Effector memory CD4-positive, alpha-beta T cell (primary cell): ENCODE data around the gene NT5M.
"Not testable (repeated sequence)": the region's sequence is repeated elsewhere in the genome, so short reads cannot be mapped to it uniquely, and the experiment has no call there.

ENCODE experiments used
- DNase-seq, 3 donors: peaks; one replicate each; pipeline ENCODE4 v3.0.0-alpha.2; 2020
- H3K27ac ChIP-seq: 2 replicates; pipeline ENCODE4 v1.7.0; 2013; ENCODE audit warnings: mild to moderate bottlenecking, low read length, moderate library complexity; ENCODE audit not compliant: insufficient read depth, poor library complexity, severe bottlenecking
- H3K27me3 ChIP-seq: replicated peaks from 2 replicates; pipeline ENCODE4 v1.7.0; 2013; ENCODE audit warnings: mild to moderate bottlenecking, low read length; ENCODE audit not compliant: insufficient read depth, control insufficient read depth, poor library complexity, severe bottlenecking
- H3K36me3 ChIP-seq: 2 replicates; pipeline ENCODE4 v1.7.0; 2013; ENCODE audit warnings: mild to moderate bottlenecking, low read length, moderate library complexity; ENCODE audit not compliant: control insufficient read depth, insufficient read depth
- H3K4me1 ChIP-seq: 2 replicates; pipeline ENCODE4 v1.7.0; 2013; ENCODE audit warnings: low read length, mild to moderate bottlenecking; ENCODE audit not compliant: control insufficient read depth, insufficient read depth, poor library complexity, severe bottlenecking
- H3K4me3 ChIP-seq: 2 replicates; pipeline ENCODE4 v1.7.0; 2013; ENCODE audit warnings: low read length, low read depth, mild to moderate bottlenecking; ENCODE audit not compliant: insufficient read depth, poor library complexity, severe bottlenecking
- H3K9me3 ChIP-seq: 2 replicates; pipeline ENCODE4 v1.7.0; 2013; ENCODE audit warnings: mild to moderate bottlenecking, low read length, moderate library complexity; ENCODE audit not compliant: control insufficient read depth

Gene NT5M

GRCh38 chr17:17383431-17384290 is 80.5 kb downstream of the NT5M start:
- H3K27me3 ChIP-seq, H3K27ac ChIP-seq, H3K4me3 ChIP-seq, H3K36me3 ChIP-seq, H3K9me3 ChIP-seq, DNase-seq, H3K4me1 ChIP-seq: not testable (repeated sequence)

GRCh38 chr17:17384291-17384615 is 81.1 kb downstream of the NT5M start:
- Histone ChIP-seq H3K27ac (no peak overlapping the region), H3K4me1 (no peaks in the 10 kb centered on the region), H3K27me3 (no peaks in the 10 kb centered on the region), H3K36me3 (no peaks in the 10 kb centered on the region), H3K4me3 (no peak overlapping the region), H3K9me3 (no peaks in the 10 kb centered on the region)
- no peak for DNase-seq

DNA sequence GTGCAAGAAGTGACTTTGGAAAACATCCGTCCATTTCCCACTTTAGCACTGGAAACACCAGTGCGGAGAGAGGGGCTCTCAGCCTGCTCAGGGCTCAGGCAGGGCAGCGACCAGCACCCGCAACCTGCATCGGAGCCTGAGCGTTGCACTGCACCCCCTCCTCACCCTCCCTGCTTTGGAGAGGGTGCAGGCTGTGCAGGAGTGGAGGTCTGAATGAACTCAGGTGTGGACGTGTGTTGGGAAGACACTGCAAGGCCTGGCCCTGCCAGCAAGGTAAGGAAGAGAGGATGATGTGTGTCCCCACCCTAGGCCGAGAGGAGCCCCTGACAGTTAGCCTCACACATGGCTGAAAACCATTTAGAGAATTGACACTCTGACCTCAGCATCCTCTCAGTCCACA is 81.8 kb downstream of the NT5M start:
- H3K9me3 ChIP-seq: no peaks in the 10 kb centered on the region
- H3K4me3 ChIP-seq: no peak overlapping the region
- H3K27me3 ChIP-seq: no peaks in the 10 kb centered on the region
- DNase-seq: no peak
- H3K36me3 ChIP-seq: no peaks in the 10 kb centered on the region
- H3K27ac ChIP-seq: no peak overlapping the region
- H3K4me1 ChIP-seq: no peaks in the 10 kb centered on the region

DNA sequence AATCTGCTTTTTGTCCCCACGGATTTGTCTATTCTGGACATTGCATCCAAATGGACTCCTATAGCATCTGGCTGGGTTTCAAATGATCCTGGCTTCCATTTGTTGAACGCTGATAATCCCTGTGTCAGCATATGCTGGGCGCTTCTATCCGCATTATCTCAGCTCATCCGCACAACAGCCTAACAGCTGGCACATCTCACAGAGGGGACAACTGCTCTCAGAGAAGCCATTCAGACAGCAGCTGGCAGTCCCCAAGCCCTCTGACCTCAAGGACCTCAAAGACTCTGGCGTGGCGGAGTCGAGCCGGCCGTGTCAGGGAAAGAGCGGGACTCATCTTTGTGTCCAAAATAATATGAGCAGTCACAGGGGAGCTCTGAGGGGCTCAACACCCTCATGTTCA is 82.3 kb downstream of the NT5M start:
- no peaks in the 10 kb centered on the region for H3K9me3 ChIP-seq
- no peaks in the 10 kb centered on the region for H3K27me3 ChIP-seq
- no peaks in the 10 kb centered on the region for H3K36me3 ChIP-seq
- no peak overlapping the region for H3K27ac ChIP-seq
- no peaks in the 10 kb centered on the region for H3K4me1 ChIP-seq
- H3K4me3 ChIP-seq: no peak overlapping the region
- no peak for DNase-seq

DNA sequence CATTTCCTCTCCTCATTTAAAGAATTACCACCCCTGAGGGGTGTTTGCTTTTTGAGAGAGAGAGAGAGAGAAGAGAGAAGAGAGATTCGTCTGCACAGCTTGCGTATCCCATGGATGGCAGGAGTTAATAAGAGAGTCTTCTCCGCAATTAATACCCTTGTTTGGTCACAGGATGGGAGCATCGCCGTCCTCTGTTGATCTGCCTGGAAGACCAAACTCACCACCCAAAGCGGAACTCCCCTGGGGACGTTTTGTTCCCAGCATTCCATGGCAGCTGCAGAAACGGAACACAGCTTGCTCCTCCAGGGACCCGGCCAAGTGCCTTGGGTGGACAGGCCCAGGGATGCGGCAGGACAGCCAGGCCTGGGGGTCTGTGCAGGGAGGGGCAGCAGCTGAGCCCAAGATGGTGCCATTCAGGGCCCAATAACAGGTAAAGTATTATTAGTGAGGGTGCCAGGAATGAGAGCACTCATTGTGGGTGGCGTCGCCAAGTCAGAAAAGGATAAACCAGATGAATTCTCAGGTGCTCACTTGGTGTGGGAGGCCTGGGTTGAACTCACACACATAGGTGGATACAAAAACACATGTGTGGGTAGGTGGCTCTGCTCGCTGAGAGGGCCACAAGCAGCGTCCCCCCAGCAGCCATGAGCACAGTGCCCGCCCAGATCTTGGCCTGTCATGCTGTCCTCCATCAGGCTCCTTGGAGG is 83.1 kb downstream of the NT5M start:
- no peaks in the 10 kb centered on the region for H3K36me3 ChIP-seq
- no peaks in the 10 kb centered on the region for H3K27me3 ChIP-seq
- no peaks in the 10 kb centered on the region for H3K4me1 ChIP-seq
- no peak overlapping the region for H3K4me3 ChIP-seq
- no peaks in the 10 kb centered on the region for H3K9me3 ChIP-seq
- no peak overlapping the region for H3K27ac ChIP-seq
- DNase-seq: no peak

DNA sequence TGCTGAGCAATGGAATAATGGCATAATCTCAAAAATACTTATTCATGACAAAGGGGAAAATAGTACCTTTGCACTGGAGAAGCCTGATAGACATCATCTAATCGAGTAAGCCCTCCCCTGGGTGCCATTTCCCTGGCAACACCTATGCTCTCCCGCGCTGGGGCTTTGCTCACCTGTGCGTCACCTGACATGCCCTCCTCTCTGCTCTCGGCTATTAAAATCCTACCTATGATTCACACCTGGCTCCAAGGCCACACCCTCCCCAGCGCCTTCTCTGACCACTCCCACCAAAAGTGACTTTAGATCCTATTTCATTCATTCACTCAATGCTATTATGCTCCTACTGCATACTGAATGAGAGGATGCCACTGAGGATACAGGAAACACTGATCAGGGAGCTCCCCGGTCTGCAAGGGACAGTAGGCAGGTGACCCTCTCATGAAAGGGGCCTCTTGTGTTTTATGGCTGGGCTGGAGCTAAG is 83.9 kb downstream of the NT5M start:
- H3K4me3 ChIP-seq: no peak overlapping the region
- no peak for DNase-seq
- no peaks in the 10 kb centered on the region for H3K4me1 ChIP-seq
- no peaks in the 10 kb centered on the region for H3K27me3 ChIP-seq
- H3K36me3 ChIP-seq: no peaks in the 10 kb centered on the region
- H3K27ac ChIP-seq: no peak overlapping the region
- H3K9me3 ChIP-seq: no peaks in the 10 kb centered on the region

- Histone ChIP-seq H3K4me1 (no peaks in the 10 kb centered on the region), H3K36me3 (no peaks in the 10 kb centered on the region), H3K27me3 (no peaks in the 10 kb centered on the region), H3K27ac (no peak overlapping the region), H3K4me3 (no peak overlapping the region), H3K9me3 (no peaks in the 10 kb centered on the region)
- DNase-seq: no peak
Observed at GRCh38 chr17:17387498-17388362, 84.6 kb downstream of the NT5M start.

DNA sequence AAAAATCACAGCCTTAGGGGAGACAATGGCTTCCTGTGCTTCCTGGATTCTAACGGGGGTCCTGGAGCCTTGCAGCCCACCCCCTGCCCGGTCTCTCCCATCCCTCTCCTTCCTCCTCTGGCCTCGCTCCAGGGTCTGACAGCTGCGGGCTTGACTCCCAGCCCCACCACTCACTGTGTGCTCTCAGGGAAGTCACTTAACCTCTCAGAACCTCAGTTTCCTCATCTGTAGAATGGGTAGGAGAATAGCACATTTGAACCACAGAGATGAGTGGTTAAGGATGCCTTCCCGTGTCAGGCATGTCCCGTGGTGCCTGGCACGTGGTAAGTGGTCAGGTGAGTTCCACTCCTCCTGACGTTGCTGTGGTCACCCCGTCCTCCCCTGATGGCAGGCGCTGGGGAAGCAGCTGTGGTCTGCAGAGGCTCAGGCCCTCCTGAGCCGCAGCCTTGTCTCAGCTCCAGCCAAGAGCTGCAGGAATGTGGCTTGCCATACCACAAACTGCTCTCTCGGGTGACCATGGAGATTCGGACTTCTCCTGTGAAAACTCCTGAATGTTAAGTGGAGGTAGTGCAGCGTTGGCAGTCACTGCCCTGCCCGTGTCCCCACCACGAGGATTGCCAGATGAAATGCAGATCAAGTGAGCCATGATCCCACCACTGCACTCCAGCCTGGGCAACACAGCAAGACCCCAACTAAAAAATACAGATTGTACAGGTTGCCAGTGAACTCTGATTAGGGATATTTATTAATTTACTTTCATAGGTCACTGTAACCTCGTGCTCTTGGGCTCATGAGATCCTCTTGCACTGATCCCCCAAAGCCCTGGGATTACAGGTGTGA is 85.7 kb downstream of the NT5M start:
- DNase-seq: no peak
- H3K36me3 ChIP-seq: no peaks in the 10 kb centered on the region

GRCh38 chr17:17391668-17392370 is 88.6 kb downstream of the NT5M start:
- peak; percentile 47 to 67 (median 56) for DNase-seq
- Histone ChIP-seq H3K36me3 (no peaks in the 10 kb centered on the region), H3K9me3 (no peaks in the 10 kb centered on the region), H3K27ac (peak overlapping the region; percentile 6), H3K27me3 (no peaks in the 10 kb centered on the region), H3K4me1 (no peaks in the 10 kb centered on the region), H3K4me3 (peak overlapping the region; percentile 44)

More for the DNA sequence above, 85.7 kb downstream of the NT5M start:
- H3K4me1 ChIP-seq: no peaks in the 10 kb centered on the region
- H3K9me3 ChIP-seq: no peaks in the 10 kb centered on the region
- H3K4me3 ChIP-seq: no peak overlapping the region
- no peak overlapping the region for H3K27ac ChIP-seq
- H3K27me3 ChIP-seq: no peaks in the 10 kb centered on the region
